ENCODE results near the gene TPM2. TPM values are rescaled to one million over a fixed set of nuclear protein-coding genes. Genes with fewer than 3 reads are reported as not detected.
A peak's percentile ranks its signal among the peaks of the same experiment; 100 is the strongest.

The TPM2 gene
- total and polyA plus RNA-seq, 8 donors: 460 to 3,642 (median 1,093) TPM

DNA sequence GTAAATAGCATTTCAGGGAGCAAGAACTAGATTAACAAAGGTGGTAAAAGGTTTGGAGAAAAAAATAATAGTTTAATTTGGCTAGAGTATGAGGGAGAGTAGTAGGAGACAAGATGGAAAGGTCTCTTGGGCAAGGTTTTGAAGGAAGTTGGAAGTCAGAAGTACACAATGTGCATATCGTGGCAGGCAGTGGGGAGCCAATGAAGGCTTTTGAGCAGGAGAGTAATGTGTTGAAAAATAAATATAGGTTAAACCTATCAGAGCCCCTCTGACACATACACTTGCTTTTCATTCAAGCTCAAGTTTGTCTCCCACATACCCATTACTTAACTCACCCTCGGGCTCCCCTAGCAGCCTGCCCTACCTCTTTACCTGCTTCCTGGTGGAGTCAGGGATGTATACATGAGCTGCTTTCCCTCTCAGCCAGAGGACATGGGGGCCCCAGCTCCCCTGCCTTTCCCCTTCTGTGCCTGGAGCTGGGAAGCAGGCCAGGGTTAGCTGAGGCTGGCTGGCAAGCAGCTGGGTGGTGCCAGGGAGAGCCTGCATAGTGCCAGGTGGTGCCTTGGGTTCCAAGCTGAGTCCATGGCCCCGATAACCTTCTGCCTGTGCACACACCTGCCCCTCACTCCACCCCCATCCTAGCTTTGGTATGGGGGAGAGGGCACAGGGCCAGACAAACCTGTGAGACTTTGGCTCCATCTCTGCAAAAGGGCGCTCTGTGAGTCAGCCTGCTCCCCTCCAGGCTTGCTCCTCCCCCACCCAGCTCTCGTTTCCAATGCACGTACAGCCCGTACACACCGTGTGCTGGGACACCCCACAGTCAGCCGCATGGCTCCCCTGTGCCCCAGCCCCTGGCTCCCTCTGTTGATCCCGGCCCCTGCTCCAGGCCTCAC is 16.3 kb downstream of the TPM2 start, which contains the start of gene CA9:
TSS of gene CA9 (plus strand) at position 797 of the 893 bp plus-strand sequence. CDS start at position 829, 32 bp downstream.
- H3K27me3 ChIP-seq: peaks cover 0 to 12% (median 0%) of the 10 kb centered on the region in 3 donors
- H3K9me3 ChIP-seq: no peaks in the 10 kb centered on the region
- 19 to 57% (median 30%) methylated on average over 3 to 10 of the region's 10 CpGs for WGBS, 5 donors
- peak; percentile 83 to 95 for DNase-seq
- intact Hi-C loops (cut with DNase I; ENCODE audit: low total_unique reads): no loop called here
- peaks cover 0 to 5% (median 0%) of the 10 kb centered on the region in 4 donors for H3K36me3 ChIP-seq
- H3K4me3 ChIP-seq: peak within 1 kb of the TSS; percentile 50 to 72 (median 53)
- H3K27ac ChIP-seq: peak within 1 kb of the TSS; percentile 89 to 100 (median 89)
- TF ChIP-seq, protein P1, sequence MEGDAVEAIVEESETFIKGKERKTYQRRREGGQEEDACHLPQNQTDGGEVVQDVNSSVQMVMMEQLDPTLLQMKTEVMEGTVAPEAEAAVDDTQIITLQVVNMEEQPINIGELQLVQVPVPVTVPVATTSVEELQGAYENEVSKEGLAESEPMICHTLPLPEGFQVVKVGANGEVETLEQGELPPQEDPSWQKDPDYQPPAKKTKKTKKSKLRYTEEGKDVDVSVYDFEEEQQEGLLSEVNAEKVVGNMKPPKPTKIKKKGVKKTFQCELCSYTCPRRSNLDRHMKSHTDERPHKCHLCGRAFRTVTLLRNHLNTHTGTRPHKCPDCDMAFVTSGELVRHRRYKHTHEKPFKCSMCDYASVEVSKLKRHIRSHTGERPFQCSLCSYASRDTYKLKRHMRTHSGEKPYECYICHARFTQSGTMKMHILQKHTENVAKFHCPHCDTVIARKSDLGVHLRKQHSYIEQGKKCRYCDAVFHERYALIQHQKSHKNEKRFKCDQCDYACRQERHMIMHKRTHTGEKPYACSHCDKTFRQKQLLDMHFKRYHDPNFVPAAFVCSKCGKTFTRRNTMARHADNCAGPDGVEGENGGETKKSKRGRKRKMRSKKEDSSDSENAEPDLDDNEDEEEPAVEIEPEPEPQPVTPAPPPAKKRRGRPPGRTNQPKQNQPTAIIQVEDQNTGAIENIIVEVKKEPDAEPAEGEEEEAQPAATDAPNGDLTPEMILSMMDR (IDR thresholded peaks at IDR 0.05): peak in 1 of 7 experiments; percentile 8
- TF ChIP-seq POLR2A (IDR thresholded peaks at IDR 0.05): peak in 1 of 4 donors; percentile 85
- TF ChIP-seq EP300 (IDR thresholded peaks at IDR 0.05): no peak
- peak in 2 of 3 donors; percentile 75 to 84 for TF ChIP-seq POLR2AphosphoS5 (IDR thresholded peaks at IDR 0.05)
- peaks cover 30 to 72% (median 46%) of the 10 kb centered on the region in 4 donors for H3K4me1 ChIP-seq

DNA sequence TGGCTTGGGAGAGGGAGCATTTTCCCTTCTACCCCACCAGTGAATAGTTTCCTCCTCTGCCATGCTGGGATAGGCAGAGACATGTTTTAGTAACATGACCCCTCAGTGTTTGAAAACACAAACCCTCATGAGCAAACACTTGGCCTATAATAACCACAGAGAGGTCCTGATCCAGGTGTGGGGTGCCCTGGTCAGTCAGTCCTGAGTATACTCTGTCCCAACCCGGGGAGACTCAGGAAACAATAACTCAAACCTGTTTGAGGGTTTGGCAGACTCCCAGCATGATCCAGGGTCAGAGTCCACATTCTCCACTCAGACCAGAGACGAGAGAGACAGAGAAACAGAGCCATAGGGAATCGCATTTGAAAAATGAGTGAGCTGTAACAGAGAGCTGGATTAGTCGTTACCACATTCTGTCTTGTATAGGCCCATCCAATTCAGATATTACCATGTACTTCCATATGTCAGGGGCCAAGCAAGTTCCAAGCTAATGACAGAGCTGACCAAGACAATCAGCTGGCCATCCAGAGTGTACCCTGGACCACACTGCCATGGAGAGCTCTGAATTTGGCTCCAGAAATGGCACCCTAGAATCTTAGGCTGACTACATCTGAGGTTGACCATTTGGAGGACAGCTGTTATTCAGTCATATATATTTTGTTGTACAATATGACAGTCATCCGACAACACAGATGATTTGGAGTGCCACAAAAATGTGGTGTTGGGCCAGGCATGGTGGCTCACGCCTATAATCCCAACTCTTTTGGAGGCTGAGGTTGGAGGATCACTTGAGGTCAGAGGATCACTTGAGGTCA is 20.2 kb downstream of the TPM2 start:
- Histone ChIP-seq H3K4me1 (peaks cover 36 to 66% (median 46%) of the 10 kb centered on the region in 4 donors), H3K4me3 (no peak overlapping the region), H3K36me3 (no peaks in the 10 kb centered on the region), H3K9me3 (no peaks in the 10 kb centered on the region), H3K27ac (peak overlapping the region; percentile 71 to 100 (median 81)), H3K27me3 (no peaks in the 10 kb centered on the region)
- TF ChIP-seq POLR2AphosphoS5 (IDR thresholded peaks at IDR 0.05) (peak in 2 of 3 donors; percentile 52 to 79), EP300 (IDR thresholded peaks at IDR 0.05) (no peak)
- TF ChIP-seq, protein P1 (IDR thresholded peaks at IDR 0.05): no peak
- intact Hi-C loops (cut with DNase I; ENCODE audit: low total_unique reads): no loop called here
- peak; percentile 85 to 94 for DNase-seq
- 44 to 52% (median 49%) methylated on average over 6 of the region's 6 CpGs for WGBS, 5 donors

DNA sequence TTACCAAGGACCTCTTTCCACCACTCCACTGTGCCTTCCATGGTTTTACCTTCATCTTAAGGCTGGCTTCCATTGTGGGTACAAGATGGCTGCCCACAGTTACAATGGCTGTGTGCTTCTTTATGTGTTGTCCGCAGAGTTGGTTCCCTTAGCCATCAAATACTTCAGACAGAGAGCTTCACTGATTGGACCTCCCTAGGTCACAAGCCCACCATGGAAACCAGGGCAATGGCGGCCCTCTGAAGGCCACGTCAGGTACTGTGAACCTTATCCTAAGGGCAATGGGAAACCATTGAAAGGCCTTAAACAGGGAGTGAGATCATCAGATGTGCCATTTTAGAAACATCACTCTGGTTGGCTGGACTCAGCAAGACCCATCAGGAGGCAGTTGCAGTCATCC is 21.8 kb downstream of the TPM2 start:
- H3K9me3 ChIP-seq: no peaks in the 10 kb centered on the region
- intact Hi-C loops (cut with DNase I; ENCODE audit: low total_unique reads): no loop called here
- H3K4me1 ChIP-seq: peaks cover 39 to 73% (median 51%) of the 10 kb centered on the region in 4 donors
- H3K27ac ChIP-seq: peak overlapping the region; percentile 44 to 100 (median 81)
- WGBS, 5 donors: 88 to 97% (median 93%) methylated on average over 3 of the region's 3 CpGs
- DNase-seq: no peak
- no peak overlapping the region for H3K4me3 ChIP-seq
- H3K36me3 ChIP-seq: no peaks in the 10 kb centered on the region
- no peak for TF ChIP-seq POLR2AphosphoS5 (IDR thresholded peaks at IDR 0.05)
- TF ChIP-seq, protein P1 (IDR thresholded peaks at IDR 0.05): peak in 1 of 7 experiments; percentile 6
- no peak for TF ChIP-seq EP300 (IDR thresholded peaks at IDR 0.05)
- no peak for TF ChIP-seq POLR2A (IDR thresholded peaks at IDR 0.05)
- H3K27me3 ChIP-seq: no peaks in the 10 kb centered on the region

DNA sequence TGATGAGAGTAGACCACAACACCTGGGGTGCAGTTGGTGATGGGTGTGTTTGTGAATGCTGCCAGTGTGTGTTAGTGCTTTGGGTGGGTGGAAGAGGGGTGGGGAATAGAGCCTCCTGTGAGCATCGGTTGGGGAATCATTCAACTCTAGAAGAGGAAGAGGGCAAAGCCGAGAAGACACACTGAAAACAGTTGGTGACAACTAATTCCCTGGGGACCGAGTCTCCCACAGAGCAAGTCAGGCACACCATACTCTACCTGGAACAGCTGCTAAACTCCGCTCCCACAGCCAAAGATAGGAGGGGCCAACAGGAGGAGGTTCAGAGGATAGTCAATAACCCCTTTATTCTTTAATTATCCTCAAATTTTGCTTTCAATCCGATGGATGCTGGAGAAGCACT is 23.2 kb downstream of the TPM2 start:
- DNase-seq: no peak
- WGBS, 5 donors: 88 to 95% (median 93%) methylated on average over 5 of the region's 5 CpGs
- H3K36me3 ChIP-seq: peaks cover 0 to 11% (median 2%) of the 10 kb centered on the region in 4 donors
- no peaks in the 10 kb centered on the region for H3K9me3 ChIP-seq
- intact Hi-C loops (cut with DNase I; ENCODE audit: low total_unique reads): no loop called here
- TF ChIP-seq, protein P1 (IDR thresholded peaks at IDR 0.05): no peak
- TF ChIP-seq POLR2AphosphoS5 (IDR thresholded peaks at IDR 0.05) (no peak), POLR2A (IDR thresholded peaks at IDR 0.05) (no peak), EP300 (IDR thresholded peaks at IDR 0.05) (no peak)
- H3K27ac ChIP-seq: peak overlapping the region in 3 of 5 donors; percentile 83 to 100 (median 99)
- no peaks in the 10 kb centered on the region for H3K27me3 ChIP-seq
- H3K4me1 ChIP-seq: peaks cover 45 to 73% (median 57%) of the 10 kb centered on the region in 4 donors
- no peak overlapping the region for H3K4me3 ChIP-seq

Measured in stomach (tissue), 9 donors.